Smooth muscle cell (in vitro differentiated cells): ENCODE data around the gene SMYD3. TPM values are rescaled to one million over a fixed set of nuclear protein-coding genes. Genes with fewer than 3 reads are reported as not detected.
A peak's percentile ranks its signal among the peaks of the same experiment; 100 is the strongest.

Experiments
- DNase-seq: peaks from one replicate; lab custom pipeline; 2025; ENCODE audit not compliant: unreplicated experiment; lab: John Stamatoyannopoulos, UW
- H2AFZ ChIP-seq: fragments of 200-600 bp; sonication (generic); 2 replicates; pipeline ENCODE4 v1.6.0; 2016; ENCODE audit warnings: antibody characterized with exemption, low read depth, mild to moderate bottlenecking
- H3F3A ChIP-seq: fragments of 200-600 bp; sonication (generic); 2 replicates; pipeline ENCODE4 v1.6.0; 2017; ENCODE audit warnings: antibody characterized with exemption, low read depth
- H3K27ac ChIP-seq: fragments of 200-600 bp; sonication (generic); 2 replicates; pipeline ENCODE4 v1.5.1; 2016; ENCODE audit warnings: low read depth, mild to moderate bottlenecking
- H3K27me3 ChIP-seq: fragments of 200-600 bp; sonication (generic); 2 replicates; pipeline ENCODE4 v1.6.1; 2016; ENCODE audit warnings: low read depth, mild to moderate bottlenecking
- H3K36me3 ChIP-seq: fragments of 200-600 bp; sonication (generic); 2 replicates; pipeline ENCODE4 v1.5.1; 2016; ENCODE audit warnings: low read depth
- H3K4me1 ChIP-seq: fragments of 200-600 bp; sonication (generic); 2 replicates; pipeline ENCODE4 v1.5.1; 2016; ENCODE audit warnings: low read depth
- H3K4me2 ChIP-seq: fragments of 200-600 bp; sonication (generic); 2 replicates; pipeline ENCODE4 v1.6.0; 2016; ENCODE audit warnings: mild to moderate bottlenecking
- H3K4me3 ChIP-seq: fragments of 200-600 bp; sonication (generic); 2 replicates; pipeline ENCODE4 v1.5.1; 2016; ENCODE audit warnings: mild to moderate bottlenecking
- H3K79me2 ChIP-seq: fragments of 200-600 bp; sonication (generic); 2 replicates; pipeline ENCODE4 v1.6.0; 2016; ENCODE audit warnings: low read depth, mild to moderate bottlenecking
- H3K9ac ChIP-seq: fragments of 200-600 bp; sonication (generic); 2 replicates; pipeline ENCODE4 v1.6.0; 2016; ENCODE audit warnings: low read depth
- H3K9me3 ChIP-seq: fragments of 200-600 bp; sonication (generic); replicated peaks from 2 replicates; pipeline ENCODE4 v1.5.1; 2016; ENCODE audit warnings: low read depth
- H4K20me1 ChIP-seq: fragments of 200-600 bp; sonication (generic); 2 replicates; pipeline ENCODE4 v1.6.0; 2016; ENCODE audit warnings: low read depth
- WGBS: methylation state at CpG from one replicate; pipeline ENCODE4 v1.1.7; 2016; ENCODE audit warnings: low lambda C conversion rate; 5-methylcytosine and 5-hydroxymethylcytosine counted together
- polyA plus RNA-seq: library from polyadenylated mRNA; unstranded; fragments of >200 nt; fragmentation: Nextera tagmentation; extraction: Ambion mirVana; gene quantifications from 2 replicates; pipeline ENCODE4 v1.2.1, GENCODE V29; 2016
- total RNA-seq: library from RNA; depleted of rRNA; stranded (reverse); fragments of >200 nt; gene quantifications from 2 replicates; pipeline ENCODE4 v1.2.3, GENCODE V29; 2014
- TF ChIP-seq, protein P1 (sequence below): fragments of 200-600 bp; sonication (generic); IDR thresholded peaks from 2 replicates; pipeline ENCODE4 v1.5.1; 2017; ENCODE audit warnings: borderline replicate concordance, mild to moderate bottlenecking, antibody characterized with exemption; ENCODE audit not compliant: insufficient read depth, poor library complexity, severe bottlenecking

The SMYD3 gene
- total and polyA plus RNA-seq, 2 experiments from 2014 or later: 162 to 301 TPM

DNA sequence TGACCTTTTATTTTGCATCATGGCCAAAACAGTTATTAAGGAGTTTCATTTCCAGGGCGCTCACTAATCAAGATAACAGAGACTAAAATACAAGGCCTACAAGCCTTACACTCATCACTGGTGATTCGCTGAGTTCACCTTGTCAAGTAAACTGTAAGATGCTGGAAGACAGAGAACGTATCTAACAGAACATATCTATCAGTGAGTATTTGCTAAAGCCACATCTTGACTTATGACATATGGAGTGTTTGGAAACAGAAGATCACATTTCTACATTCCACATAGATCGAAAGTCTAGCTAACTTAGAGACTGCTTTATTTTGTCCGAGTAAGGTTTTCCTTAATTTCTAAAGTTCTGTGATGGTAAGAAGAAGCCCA lies 506.5 kb downstream of the SMYD3 start:
- peak overlapping the region; percentile 87 for H3K27ac ChIP-seq
- H3K4me3 ChIP-seq: no peak overlapping the region
- WGBS: 79% methylated on average over 5 of the region's 5 CpGs
- H2AFZ ChIP-seq: no peak overlapping the region
- peaks cover 12% of the 10 kb centered on the region for H3K79me2 ChIP-seq
- H4K20me1 ChIP-seq: no peaks in the 10 kb centered on the region
- no peak overlapping the region for H3K9ac ChIP-seq
- H3K4me2 ChIP-seq: peak overlapping the region; percentile 38
- peaks cover 37% of the 10 kb centered on the region for H3F3A ChIP-seq
- H3K27me3 ChIP-seq: no peaks in the 10 kb centered on the region
- H3K9me3 ChIP-seq: no peaks in the 10 kb centered on the region
- H3K36me3 ChIP-seq: no peaks in the 10 kb centered on the region
- peaks cover 17% of the 10 kb centered on the region for H3K4me1 ChIP-seq
- DNase-seq: no peak
- TF ChIP-seq, protein P1, sequence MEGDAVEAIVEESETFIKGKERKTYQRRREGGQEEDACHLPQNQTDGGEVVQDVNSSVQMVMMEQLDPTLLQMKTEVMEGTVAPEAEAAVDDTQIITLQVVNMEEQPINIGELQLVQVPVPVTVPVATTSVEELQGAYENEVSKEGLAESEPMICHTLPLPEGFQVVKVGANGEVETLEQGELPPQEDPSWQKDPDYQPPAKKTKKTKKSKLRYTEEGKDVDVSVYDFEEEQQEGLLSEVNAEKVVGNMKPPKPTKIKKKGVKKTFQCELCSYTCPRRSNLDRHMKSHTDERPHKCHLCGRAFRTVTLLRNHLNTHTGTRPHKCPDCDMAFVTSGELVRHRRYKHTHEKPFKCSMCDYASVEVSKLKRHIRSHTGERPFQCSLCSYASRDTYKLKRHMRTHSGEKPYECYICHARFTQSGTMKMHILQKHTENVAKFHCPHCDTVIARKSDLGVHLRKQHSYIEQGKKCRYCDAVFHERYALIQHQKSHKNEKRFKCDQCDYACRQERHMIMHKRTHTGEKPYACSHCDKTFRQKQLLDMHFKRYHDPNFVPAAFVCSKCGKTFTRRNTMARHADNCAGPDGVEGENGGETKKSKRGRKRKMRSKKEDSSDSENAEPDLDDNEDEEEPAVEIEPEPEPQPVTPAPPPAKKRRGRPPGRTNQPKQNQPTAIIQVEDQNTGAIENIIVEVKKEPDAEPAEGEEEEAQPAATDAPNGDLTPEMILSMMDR: no peak

DNA sequence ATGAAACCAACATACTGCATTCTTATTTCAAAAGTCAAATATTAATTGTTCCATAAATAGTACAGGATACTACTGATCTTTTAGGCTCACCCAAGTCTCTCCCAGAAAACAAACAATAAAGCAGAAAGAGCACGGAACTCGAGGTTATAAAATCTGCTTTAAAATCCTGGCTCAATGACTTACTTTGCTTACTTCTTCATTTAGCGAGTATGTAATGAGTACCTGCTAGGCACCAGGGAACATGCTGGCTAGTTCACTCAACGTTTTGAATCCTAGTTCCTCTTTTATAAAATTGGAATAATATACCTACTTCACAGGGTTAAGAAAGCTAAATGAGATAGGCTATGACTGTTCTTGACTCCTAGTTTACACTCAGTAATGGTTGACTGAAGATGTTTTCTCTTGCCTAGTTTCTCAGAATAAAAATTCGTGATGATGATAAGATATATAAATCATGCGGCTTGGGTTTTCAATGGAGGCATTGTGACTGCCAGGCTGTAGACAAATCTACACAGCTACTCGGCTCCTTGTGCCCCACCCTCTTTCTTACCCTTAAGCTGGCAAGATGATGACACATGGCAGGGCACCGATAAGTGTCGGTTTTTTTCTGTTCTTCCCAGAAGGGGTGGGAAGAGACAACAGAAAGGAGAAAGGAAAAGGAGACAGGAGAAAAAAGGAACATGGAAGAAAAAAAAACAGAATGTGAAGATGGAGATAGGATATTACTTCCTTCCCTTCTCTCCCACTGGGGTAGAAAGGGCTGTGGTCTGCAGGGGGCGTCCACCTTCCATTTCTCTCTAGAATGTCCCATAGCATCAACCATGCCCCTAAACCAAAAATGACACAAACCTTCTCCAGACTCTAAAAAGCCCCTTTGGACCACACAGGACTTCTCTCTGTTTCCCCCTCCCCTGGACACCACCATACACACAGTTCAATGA lies 507.1 kb downstream of the SMYD3 start:
- TF ChIP-seq, protein P1: no peak
- peaks cover 12% of the 10 kb centered on the region for H3K79me2 ChIP-seq
- H3K9ac ChIP-seq: no peak overlapping the region
- H3K4me1 ChIP-seq: peaks cover 17% of the 10 kb centered on the region
- no peaks in the 10 kb centered on the region for H3K9me3 ChIP-seq
- H3K27me3 ChIP-seq: no peaks in the 10 kb centered on the region
- H3K4me3 ChIP-seq: no peak overlapping the region
- 66% methylated on average over 10 of the region's 10 CpGs for WGBS
- H2AFZ ChIP-seq: no peak overlapping the region
- H3K36me3 ChIP-seq: no peaks in the 10 kb centered on the region
- peaks cover 35% of the 10 kb centered on the region for H3F3A ChIP-seq
- no peak overlapping the region for H3K4me2 ChIP-seq
- no peak for DNase-seq
- H4K20me1 ChIP-seq: no peaks in the 10 kb centered on the region
- peak overlapping the region; percentile 87 for H3K27ac ChIP-seq

DNA sequence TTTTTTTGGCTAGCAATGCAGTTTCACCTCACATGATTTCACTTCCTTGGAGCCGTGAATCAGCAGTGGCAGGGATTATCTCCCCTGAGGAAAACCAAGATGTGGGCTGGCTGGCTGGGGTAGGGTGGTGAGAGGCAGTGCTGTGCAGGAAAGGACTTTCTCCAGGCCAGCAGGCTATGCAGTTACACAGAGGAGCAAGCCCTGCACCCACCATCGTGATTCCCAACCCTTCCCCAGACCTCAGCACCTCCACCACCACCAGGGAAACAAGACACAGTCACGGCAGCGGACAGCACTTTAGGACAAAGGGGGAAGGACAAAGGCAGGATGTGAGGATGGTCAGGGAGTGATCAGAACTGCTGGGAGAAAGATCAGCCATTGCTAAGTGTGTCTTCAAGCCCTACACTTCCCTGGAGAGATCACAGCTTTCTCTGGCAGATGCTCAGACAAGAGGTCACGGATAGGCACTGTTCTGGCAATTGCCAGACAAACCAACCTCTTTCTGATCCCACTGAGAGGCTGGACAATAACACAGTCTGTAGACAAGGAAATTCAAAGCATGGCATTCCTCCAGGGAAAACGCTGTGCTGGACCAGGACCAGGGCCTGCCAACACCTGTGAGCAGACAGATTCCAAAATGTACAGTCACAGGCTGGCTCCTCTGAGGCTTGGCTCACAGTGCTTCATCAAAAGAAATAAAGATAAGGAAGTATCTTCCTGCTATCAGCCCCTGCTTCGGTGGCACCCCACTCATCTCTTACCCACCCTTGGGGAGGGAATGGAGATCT lies 509.4 kb downstream of the SMYD3 start:
- peaks cover 12% of the 10 kb centered on the region for H3K79me2 ChIP-seq
- peak overlapping the region; percentile 87 for H3K27ac ChIP-seq
- no peaks in the 10 kb centered on the region for H4K20me1 ChIP-seq
- H3K4me3 ChIP-seq: no peak overlapping the region
- 26% methylated on average over 7 of the region's 7 CpGs for WGBS
- peak overlapping the region; percentile 57 for H3K9ac ChIP-seq
- no peak overlapping the region for H2AFZ ChIP-seq
- peaks cover 17% of the 10 kb centered on the region for H3K4me1 ChIP-seq
- DNase-seq: no peak
- H3K4me2 ChIP-seq: peak overlapping the region; percentile 53
- no peaks in the 10 kb centered on the region for H3K27me3 ChIP-seq
- TF ChIP-seq, protein P1: no peak
- no peaks in the 10 kb centered on the region for H3K9me3 ChIP-seq
- peaks cover 26% of the 10 kb centered on the region for H3F3A ChIP-seq
- H3K36me3 ChIP-seq: no peaks in the 10 kb centered on the region
